GM12891 (cell line): Measurements from ENCODE around the gene GPR161.
A peak's percentile ranks its signal among the peaks of the same experiment; 100 is the strongest.

ENCODE experiments used
- PAX5 ChIP-seq: IDR thresholded peaks from 2 replicates; pipeline ENCODE4 v1.6.1; 2011; ENCODE audit warnings: low read length, moderate library complexity, mild to moderate bottlenecking; ENCODE audit not compliant: insufficient read depth, severe bottlenecking
- POLR2A ChIP-seq: IDR thresholded peaks from 2 replicates; pipeline ENCODE4 v1.6.1; 2011; ENCODE audit warnings: low read depth, low read length, control low read depth
- POLR2AphosphoS5 ChIP-seq: IDR thresholded peaks from 2 replicates; pipeline ENCODE4 v1.6.1; 2011; ENCODE audit warnings: low read depth, low read length, control low read depth
- POU2F2 ChIP-seq: IDR thresholded peaks from 2 replicates; pipeline ENCODE4 v1.6.1; 2011; ENCODE audit warnings: low read depth, mild to moderate bottlenecking, control low read depth, low read length, moderate library complexity
- SPI1 ChIP-seq: IDR thresholded peaks from 2 replicates; pipeline ENCODE4 v1.6.1; 2011; ENCODE audit warnings: low read depth, low read length, control low read depth
- TAF1 ChIP-seq: IDR thresholded peaks from 2 replicates; pipeline ENCODE4 v1.6.1; 2011; ENCODE audit warnings: low read depth, low read length, control low read depth

DNA sequence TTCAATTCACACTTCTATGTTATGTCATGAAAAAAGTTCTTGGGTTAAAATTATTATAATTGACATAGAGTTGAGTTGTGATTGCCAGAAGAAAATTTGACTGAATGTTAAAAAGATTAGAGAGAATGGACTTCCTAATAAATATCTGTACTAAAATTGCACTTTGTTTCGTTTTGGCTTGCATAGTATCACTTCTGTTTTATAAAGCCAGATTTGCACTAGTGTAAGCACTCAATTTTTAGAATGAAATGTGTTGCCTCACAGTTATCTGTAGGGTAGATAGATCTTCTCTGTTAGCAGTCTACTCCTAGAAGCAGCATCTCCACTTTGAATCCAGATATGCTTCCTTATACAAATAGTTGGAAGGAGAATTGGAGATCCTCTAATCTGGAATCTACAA, 104.7 kb downstream of the GPR161 start:
- TF ChIP-seq POLR2AphosphoS5, result no peak
- TF ChIP-seq POLR2A, result no peak
- TF ChIP-seq PAX5, result no peak
- no peak for TF ChIP-seq TAF1
- peak; percentile 84 for TF ChIP-seq SPI1
- no peak for TF ChIP-seq POU2F2
